GM18951 (cell line): ENCODE measurements around the gene FALEC.

Experiments
- POLR2A ChIP-seq: IDR thresholded peaks from 4 replicates; pipeline ENCODE4 v1.6.1; 2011; ENCODE audit warnings: mild to moderate bottlenecking; ENCODE audit not compliant: insufficient read length, insufficient read depth; ENCODE audit errors: extremely low read depth
- in situ Hi-C: fragments of 300-500 bp; cut with MboI; formaldehyde crosslinking; loops from one replicate; pipeline ENCODE4 v1.12.0; 2022; ENCODE audit warnings: low sequenced_read_pairs, mixed read lengths, inconsistent platforms; ENCODE audit not compliant: unreplicated experiment

Gene FALEC

GRCh38 chr1:150552128-150552910 lies 36.8 kb downstream of the FALEC start:
- in situ Hi-C loops, result no loop called here
- TF ChIP-seq POLR2A, result no peak

- TF ChIP-seq POLR2A, result no peak
- in situ Hi-C loops, result no loop called here
Measured at GRCh38 chr1:150552911-150553289, 37.3 kb downstream of the FALEC start.

DNA sequence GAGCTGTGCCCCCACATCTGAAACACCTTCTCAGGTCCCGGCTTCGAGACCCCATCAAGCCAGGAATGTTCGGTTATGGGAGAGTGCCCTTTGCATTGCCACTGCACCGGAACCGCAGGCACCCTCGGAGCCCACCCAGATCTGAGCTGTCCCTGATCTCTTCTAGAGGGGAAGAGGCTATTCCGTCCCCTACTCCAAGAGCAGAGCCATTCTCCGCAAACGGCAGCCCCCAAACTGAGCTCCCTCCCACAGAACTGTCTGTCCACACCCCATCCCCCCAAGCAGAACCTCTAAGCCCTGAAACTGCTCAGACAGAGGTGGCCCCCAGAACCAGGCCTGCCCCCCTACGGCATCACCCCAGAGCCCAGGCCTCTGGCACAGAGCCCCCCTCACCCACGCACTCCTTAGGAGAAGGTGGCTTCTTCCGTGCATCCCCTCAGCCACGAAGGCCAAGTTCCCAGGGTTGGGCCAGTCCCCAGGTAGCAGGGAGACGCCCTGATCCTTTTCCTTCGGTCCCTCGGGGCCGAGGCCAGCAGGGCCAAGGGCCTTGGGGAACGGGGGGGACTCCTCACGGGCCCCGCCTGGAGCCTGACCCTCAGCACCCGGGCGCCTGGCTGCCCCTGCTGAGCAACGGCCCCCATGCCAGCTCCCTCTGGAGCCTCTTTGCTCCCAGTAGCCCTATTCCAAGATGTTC lies 38.0 kb downstream of the FALEC start:
- no peak for TF ChIP-seq POLR2A
- in situ Hi-C loops, result no loop called here

DNA sequence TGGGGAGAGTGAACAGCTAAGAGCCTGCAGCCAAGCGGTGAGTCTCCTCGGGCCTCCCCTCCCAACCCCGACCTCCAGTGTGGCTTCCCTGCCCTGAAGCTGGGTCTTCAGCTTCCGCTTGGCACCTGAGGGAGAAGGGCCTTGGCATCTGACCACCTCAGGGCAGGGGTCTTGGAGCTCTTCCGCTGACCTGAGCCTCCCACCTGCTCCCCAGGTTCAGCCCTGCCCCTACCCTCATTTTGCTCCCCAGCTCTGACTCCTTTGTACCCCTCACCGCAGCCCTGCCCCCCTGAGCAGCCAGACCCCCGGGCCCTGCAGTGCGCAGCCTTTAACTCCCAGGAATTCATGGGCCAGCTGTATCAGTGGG lies 38.5 kb downstream of the FALEC start:
- TF ChIP-seq POLR2A, result no peak
- in situ Hi-C loops, result no loop called here

GRCh38 chr1:150555198-150555970 lies 39.8 kb downstream of the FALEC start:
- in situ Hi-C loops, result no loop called here
- no peak for TF ChIP-seq POLR2A

DNA sequence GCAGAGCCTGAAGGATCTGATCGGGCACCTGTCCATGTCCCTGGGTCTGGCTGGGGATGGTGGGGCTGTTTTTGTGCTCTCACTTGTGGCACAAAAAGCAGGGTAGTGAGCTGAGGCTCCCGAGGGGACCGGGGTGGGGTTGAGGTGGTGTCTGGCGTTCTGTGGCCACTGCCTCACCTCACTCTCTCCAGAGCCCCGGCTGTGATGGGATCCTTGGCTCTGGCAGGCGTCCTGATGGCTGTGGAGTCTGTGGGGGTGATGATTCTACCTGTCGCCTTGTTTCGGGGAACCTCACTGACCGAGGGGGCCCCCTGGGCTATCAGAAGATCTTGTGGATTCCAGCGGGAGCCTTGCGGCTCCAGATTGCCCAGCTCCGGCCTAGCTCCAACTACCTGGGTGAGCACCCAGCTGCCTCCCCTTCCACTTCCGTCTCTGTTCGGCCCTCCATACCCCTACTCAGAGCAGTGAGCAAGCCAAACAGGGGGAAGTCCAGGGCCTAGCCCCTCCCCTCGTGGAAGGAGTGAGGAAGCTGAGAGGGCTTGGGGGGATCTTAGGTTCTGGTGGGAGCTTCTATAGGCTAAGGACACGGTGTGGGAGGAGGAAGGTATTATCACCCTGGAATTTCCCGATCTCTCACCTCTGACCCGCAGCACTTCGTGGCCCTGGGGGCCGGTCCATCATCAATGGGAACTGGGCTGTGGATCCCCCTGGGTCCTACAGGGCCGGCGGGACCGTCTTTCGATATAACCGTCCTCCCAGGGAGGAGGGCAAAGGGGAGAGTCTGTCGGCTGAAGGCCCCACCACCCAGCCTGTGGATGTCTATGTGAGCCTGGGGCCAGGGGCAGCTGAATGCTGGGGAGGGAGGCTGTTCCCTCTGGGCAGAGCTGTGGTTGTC lies 40.7 kb downstream of the FALEC start:
- in situ Hi-C loops, result no loop called here
- TF ChIP-seq POLR2A, result no peak

DNA sequence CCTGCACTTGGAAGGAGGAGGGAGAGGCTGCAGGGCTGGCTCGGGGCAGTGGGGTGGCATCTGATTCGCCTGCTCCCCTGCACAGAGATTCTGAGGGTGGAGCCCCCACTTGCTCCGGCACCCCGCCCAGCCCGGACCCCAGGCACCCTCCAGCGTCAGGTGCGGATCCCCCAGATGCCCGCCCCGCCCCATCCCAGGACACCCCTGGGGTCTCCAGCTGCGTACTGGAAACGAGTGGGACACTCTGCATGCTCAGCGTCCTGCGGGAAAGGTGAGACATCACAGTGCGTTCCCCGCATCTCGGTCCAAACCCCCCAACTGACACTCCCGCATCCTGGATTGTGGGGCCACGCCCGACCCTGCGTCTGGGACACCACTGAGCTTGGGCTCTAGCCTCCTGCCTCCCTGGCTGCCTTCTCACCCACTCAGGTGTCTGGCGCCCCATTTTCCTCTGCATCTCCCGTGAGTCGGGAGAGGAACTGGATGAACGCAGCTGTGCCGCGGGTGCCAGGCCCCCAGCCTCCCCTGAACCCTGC lies 41.6 kb downstream of the FALEC start:
- TF ChIP-seq POLR2A, result no peak
- in situ Hi-C loops, result no loop called here

DNA sequence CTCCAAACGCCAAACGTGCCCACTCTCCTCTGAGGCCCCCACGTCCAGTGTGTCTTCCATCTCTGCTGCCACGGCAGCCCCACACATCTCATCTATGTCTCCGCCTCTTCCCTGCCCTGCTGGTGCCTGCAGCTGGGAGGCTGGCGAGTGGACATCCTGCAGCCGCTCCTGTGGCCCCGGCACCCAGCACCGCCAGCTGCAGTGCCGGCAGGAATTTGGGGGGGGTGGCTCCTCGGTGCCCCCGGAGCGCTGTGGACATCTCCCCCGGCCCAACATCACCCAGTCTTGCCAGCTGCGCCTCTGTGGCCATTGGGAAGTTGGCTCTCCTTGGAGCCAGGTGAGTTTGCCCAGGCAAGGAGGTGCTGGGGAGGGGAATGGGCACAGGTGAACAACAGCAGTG lies 42.3 kb downstream of the FALEC start:
- in situ Hi-C loops, result no loop called here
- TF ChIP-seq POLR2A, result no peak

GRCh38 chr1:150558303-150558704 lies 42.8 kb downstream of the FALEC start:
- no peak for TF ChIP-seq POLR2A
- in situ Hi-C loops, result no loop called here

GRCh38 chr1:150558761-150559655 lies 43.5 kb downstream of the FALEC start:
- in situ Hi-C loops, result no loop called here
- no peak for TF ChIP-seq POLR2A

DNA sequence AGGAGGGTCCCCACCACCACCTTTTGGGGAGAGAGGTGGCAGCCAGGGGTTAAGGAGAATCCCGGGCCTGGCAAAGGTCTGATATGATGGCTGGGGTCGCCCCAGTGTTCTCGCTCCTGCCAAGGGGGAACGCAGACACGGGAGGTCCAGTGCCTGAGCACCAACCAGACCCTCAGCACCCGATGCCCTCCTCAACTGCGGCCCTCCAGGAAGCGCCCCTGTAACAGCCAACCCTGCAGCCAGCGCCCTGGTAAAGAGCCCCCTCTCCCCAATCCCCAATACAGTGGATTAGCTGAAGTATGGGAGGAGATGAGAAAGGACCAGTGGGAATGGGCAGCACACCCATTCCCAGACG lies 44.1 kb downstream of the FALEC start:
- in situ Hi-C loops, result no loop called here
- no peak for TF ChIP-seq POLR2A

- TF ChIP-seq POLR2A, result no peak
- in situ Hi-C loops, result no loop called here
Measured at GRCh38 chr1:150560011-150560438, 44.5 kb downstream of the FALEC start.
